CD14-positive monocyte (primary cell): ENCODE data around the gene AOX1. TPM values are rescaled to one million over a fixed set of nuclear protein-coding genes. Genes with fewer than 3 reads are reported as not detected.

Source experiments
- DNase-seq, 3 donors: peaks; one replicate each; pipeline ENCODE4 v3.0.0-alpha.2; 2011 to 2022
- H2AFZ ChIP-seq: 2 replicates; pipeline ENCODE4 v1.6.0; 2012; ENCODE audit warnings: mild to moderate bottlenecking, low read depth, low read length, inconsistent platforms; ENCODE audit not compliant: insufficient read depth, poor library complexity, severe bottlenecking
- H3K27ac ChIP-seq, 2 donors: 1 replicate in 1 of 2; 2 replicates in 1 of 2; pipeline ENCODE4 v1.5.1; 2012 to 2013; ENCODE audit warnings: low read length in 2 of 2, control low read depth in 1 of 2, inconsistent platforms in 1 of 2, low read depth in 1 of 2, mild to moderate bottlenecking in 1 of 2
- H3K27me3 ChIP-seq, 2 donors: one replicate each; pipeline versions ENCODE4 v1.6.0 to v1.6.1; 2011 to 2013; ENCODE audit warnings: low read length in 2 of 2; ENCODE audit not compliant: control insufficient read depth in 2 of 2, insufficient read depth in 2 of 2
- H3K36me3 ChIP-seq, 2 donors: replicated peaks in 1 of 2; 1 replicate in 1 of 2; 2 replicates in 1 of 2; pipeline versions ENCODE4 v1.5.1 to v1.6.1; 2012 to 2013; ENCODE audit warnings: low read length in 2 of 2, control low read depth in 1 of 2, inconsistent platforms in 1 of 2, mild to moderate bottlenecking in 1 of 2; ENCODE audit not compliant: insufficient read depth in 2 of 2, control insufficient read depth in 1 of 2
- H3K4me1 ChIP-seq, 2 donors: 1 replicate in 1 of 2; 2 replicates in 1 of 2; pipeline versions ENCODE4 v1.5.1 to v1.6.1; 2012 to 2013; ENCODE audit warnings: low read length in 2 of 2, control low read depth in 1 of 2, inconsistent platforms in 1 of 2, mild to moderate bottlenecking in 1 of 2, moderate library complexity in 1 of 2; ENCODE audit not compliant: insufficient read depth in 2 of 2, control insufficient read depth in 1 of 2
- H3K4me2 ChIP-seq: replicated peaks from 2 replicates; pipeline ENCODE3; 2012; ENCODE audit warnings: low read length, moderate library complexity, mild to moderate bottlenecking; ENCODE audit not compliant: poor library complexity, severe bottlenecking; ENCODE audit errors: extremely low read depth
- H3K4me3 ChIP-seq, 3 experiments: fragments of 200-600 bp in 1 of 3; sonication (generic) in 1 of 3; replicated peaks in 1 of 3; 1 replicate in 2 of 3; 2 replicates in 1 of 3; pipeline ENCODE4 v1.5.1; 2011 to 2013; ENCODE audit warnings: low read length in 3 of 3, mild to moderate bottlenecking in 3 of 3, control low read depth in 2 of 3, low read depth in 2 of 3, inconsistent platforms in 1 of 3, moderate library complexity in 1 of 3
- H3K79me2 ChIP-seq: 2 replicates; pipeline ENCODE4 v1.6.0; 2012; ENCODE audit warnings: mild to moderate bottlenecking, control low read depth, inconsistent platforms, low read length, moderate library complexity; ENCODE audit not compliant: insufficient read depth
- H3K9ac ChIP-seq: 2 replicates; pipeline ENCODE4 v1.6.0; 2017; ENCODE audit warnings: low read length, mild to moderate bottlenecking; ENCODE audit not compliant: insufficient read depth, poor library complexity, severe bottlenecking
- H3K9me3 ChIP-seq, 2 donors: replicated peaks in 1 of 2; 1 replicate in 1 of 2; 2 replicates in 1 of 2; pipeline versions ENCODE4 v1.5.1 to v1.6.1; 2012 to 2013; ENCODE audit warnings: low read length in 2 of 2, control low read depth in 1 of 2; ENCODE audit not compliant: control insufficient read depth in 1 of 2, insufficient read depth in 1 of 2
- H4K20me1 ChIP-seq: 2 replicates; pipeline ENCODE4 v1.6.0; 2012; ENCODE audit warnings: mild to moderate bottlenecking, low read length, control low read depth, moderate library complexity; ENCODE audit not compliant: insufficient read depth
- H3K27ac Mint-ChIP-seq, 7 donors: one replicate each; pipeline ENCODE4 v1.8.0; 2020; ENCODE audit warnings: mild to moderate bottlenecking in 7 of 7, mixed read lengths in 7 of 7, moderate library complexity in 6 of 7, inconsistent platforms in 2 of 7
- H3K27me3 Mint-ChIP-seq, 3 donors: one replicate each; pipeline ENCODE4 v1.8.0; 2021 to 2022; ENCODE audit warnings: low read depth in 3 of 3, mild to moderate bottlenecking in 3 of 3, mixed read lengths in 3 of 3, moderate library complexity in 3 of 3, inconsistent platforms in 1 of 3
- H3K36me3 Mint-ChIP-seq, 2 donors: one replicate each; pipeline ENCODE4 v1.8.0; 2020; ENCODE audit warnings: mixed read lengths in 2 of 2, inconsistent platforms in 1 of 2, mild to moderate bottlenecking in 1 of 2
- H3K4me1 Mint-ChIP-seq: one replicate; pipeline ENCODE4 v1.8.0; 2020; ENCODE audit warnings: mild to moderate bottlenecking, mixed read lengths
- H3K4me3 Mint-ChIP-seq, 2 donors: one replicate each; pipeline ENCODE4 v1.8.0; 2020; ENCODE audit warnings: mild to moderate bottlenecking in 2 of 2, mixed read lengths in 2 of 2, moderate library complexity in 1 of 2
- H3K9me3 Mint-ChIP-seq, 7 donors: one replicate each; pipeline ENCODE4 v1.8.0; 2020 to 2022; ENCODE audit warnings: mixed read lengths in 7 of 7, mild to moderate bottlenecking in 6 of 7, moderate library complexity in 6 of 7, inconsistent platforms in 2 of 7
- WGBS: methylation state at CpG from one replicate; pipeline ENCODE4 v1.1.5; 2013; ENCODE audit warnings: missing lambda C conversion rate; ENCODE audit not compliant: insufficient coverage; 5-methylcytosine and 5-hydroxymethylcytosine counted together
- intact Hi-C, 2 donors: fragments of 100-400 bp; cut with micrococcal nuclease; formaldehyde crosslinking; loops; one replicate each; pipeline versions ENCODE4 v1.15.0 to v1.15.1; 2023
- polyA plus RNA-seq, 3 donors: library from polyadenylated mRNA; depleted of rRNA in 1 of 3; unstranded in 2 of 3; stranded (reverse) in 1 of 3; fragments of 300-500 nt in 2 of 3; fragments of >200 nt in 1 of 3; fragmentation: Illumina TruSeq in 2 of 3; gene quantifications; 1 replicate in 2 of 3; 2 replicates in 1 of 3; pipeline ENCODE4 v1.2.3, GENCODE V29; 2012 to 2021
- TF ChIP-seq, protein P1 (sequence below): fragments of 200-600 bp; IDR thresholded peaks from one replicate; pipeline ENCODE4 v1.8.0; 2022; ENCODE audit warnings: antibody characterized with exemption, mild to moderate bottlenecking

AOX1 gene
- polyA plus RNA-seq, 3 donors: 0.16 TPM; not detected in 2

DNA sequence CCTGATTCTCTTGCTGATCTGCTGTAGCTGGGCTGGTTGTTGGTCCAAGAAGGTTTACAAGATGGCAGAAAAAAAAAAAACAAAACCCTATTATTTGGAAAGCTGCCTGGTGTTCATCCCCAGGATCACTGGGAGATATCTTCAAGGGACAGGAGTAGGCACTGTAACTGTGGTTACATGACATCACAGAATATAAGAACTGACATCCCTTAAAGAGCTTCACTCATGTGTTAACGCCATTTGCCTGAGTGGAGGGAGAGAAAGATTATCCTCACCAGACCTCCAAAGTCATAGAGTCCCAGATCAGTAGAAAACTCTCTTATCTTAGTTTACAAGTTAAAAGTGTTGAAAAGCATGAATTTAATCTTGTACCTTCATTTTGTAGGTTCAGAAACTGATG, 130.6 kb downstream of the AOX1 start:
- no CpG with 5 or more reads among the region's 1 CpG for whole genome bisulfite sequencing
- no peak overlapping the region for H2AFZ ChIP-seq
- H3K27ac ChIP-seq: no peak overlapping the region
- no peak overlapping the region for H3K4me3 ChIP-seq
- H3K9ac ChIP-seq: no peak overlapping the region
- H3K4me1 ChIP-seq: peaks cover 5 to 7% of the 10 kb centered on the region in 2 donors
- Mint-ChIP-seq H3K4me1 (peaks cover 9% of the 10 kb centered on the region), H3K9me3 (peaks cover 2 to 14% (median 6%) of the 10 kb centered on the region in 7 donors), H3K27me3 (peaks cover 2 to 3% (median 2%) of the 10 kb centered on the region in 3 donors), H3K4me3 (no peak overlapping the region), H3K27ac (peak overlapping the region in 3 of 7 donors; percentile 4 to 38 (median 32)), H3K36me3 (no peaks in the 10 kb centered on the region)
- H3K9me3 ChIP-seq: peaks cover 0 to 3% of the 10 kb centered on the region in 2 donors
- intact Hi-C loops: no loop called here
- no peaks in the 10 kb centered on the region for H3K36me3 ChIP-seq
- no peaks in the 10 kb centered on the region for H3K27me3 ChIP-seq
- no peak overlapping the region for H3K4me2 ChIP-seq
- DNase-seq: no peak
- no peaks in the 10 kb centered on the region for H4K20me1 ChIP-seq
- no peaks in the 10 kb centered on the region for H3K79me2 ChIP-seq
- TF ChIP-seq, protein P1, sequence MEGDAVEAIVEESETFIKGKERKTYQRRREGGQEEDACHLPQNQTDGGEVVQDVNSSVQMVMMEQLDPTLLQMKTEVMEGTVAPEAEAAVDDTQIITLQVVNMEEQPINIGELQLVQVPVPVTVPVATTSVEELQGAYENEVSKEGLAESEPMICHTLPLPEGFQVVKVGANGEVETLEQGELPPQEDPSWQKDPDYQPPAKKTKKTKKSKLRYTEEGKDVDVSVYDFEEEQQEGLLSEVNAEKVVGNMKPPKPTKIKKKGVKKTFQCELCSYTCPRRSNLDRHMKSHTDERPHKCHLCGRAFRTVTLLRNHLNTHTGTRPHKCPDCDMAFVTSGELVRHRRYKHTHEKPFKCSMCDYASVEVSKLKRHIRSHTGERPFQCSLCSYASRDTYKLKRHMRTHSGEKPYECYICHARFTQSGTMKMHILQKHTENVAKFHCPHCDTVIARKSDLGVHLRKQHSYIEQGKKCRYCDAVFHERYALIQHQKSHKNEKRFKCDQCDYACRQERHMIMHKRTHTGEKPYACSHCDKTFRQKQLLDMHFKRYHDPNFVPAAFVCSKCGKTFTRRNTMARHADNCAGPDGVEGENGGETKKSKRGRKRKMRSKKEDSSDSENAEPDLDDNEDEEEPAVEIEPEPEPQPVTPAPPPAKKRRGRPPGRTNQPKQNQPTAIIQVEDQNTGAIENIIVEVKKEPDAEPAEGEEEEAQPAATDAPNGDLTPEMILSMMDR: no peak

Other genes with a start within 250 kb of the AOX1 start
- gene KCTD18, start 75.9 kb upstream of the AOX1 start, polyA plus RNA-seq: 10 to 100 TPM in 2 of 3 donors, 1 to 10 TPM in 1; 9.7 to 14.6 (median 11.8) TPM
- gene SGO2, start 59.8 kb upstream of the AOX1 start, polyA plus RNA-seq: 1 to 10 TPM in 2 of 3 donors, under 1 TPM in 1; 0.49 to 1.5 (median 1.4) TPM
- gene BZW1, start 225.9 kb downstream of the AOX1 start, polyA plus RNA-seq: 100 to 1,000 TPM in 2 of 3 donors, 10 to 100 TPM in 1; 58.0 to 221 (median 202) TPM